Osteoblast (primary cell): ENCODE results near the gene CRY2. TPM values are rescaled to one million over a fixed set of nuclear protein-coding genes. Genes with fewer than 3 reads are reported as not detected.
A peak's percentile ranks its signal among the peaks of the same experiment; 100 is the strongest.

Source experiments
- DNase-seq: peaks from one replicate; pipeline ENCODE4 v3.0.0; 2011; ENCODE audit warnings: low spot score, mixed read lengths; ENCODE audit not compliant: insufficient read length; ENCODE audit errors: missing footprints
- H2AFZ ChIP-seq: 2 replicates; pipeline ENCODE4 v1.6.0; 2011; ENCODE audit warnings: mild to moderate bottlenecking, low read length
- H3K27ac ChIP-seq: 2 replicates; pipeline ENCODE4 v1.5.1; 2011; ENCODE audit warnings: mild to moderate bottlenecking, low read depth, low read length, moderate library complexity
- H3K27me3 ChIP-seq: 2 replicates; pipeline ENCODE4 v1.6.0; 2012; ENCODE audit warnings: mild to moderate bottlenecking, control low read depth, inconsistent platforms, low read length, moderate library complexity; ENCODE audit not compliant: insufficient read depth
- H3K36me3 ChIP-seq: 2 replicates; pipeline ENCODE4 v1.5.1; 2011; ENCODE audit warnings: mild to moderate bottlenecking, low read length, control low read depth, moderate library complexity; ENCODE audit not compliant: insufficient read depth
- H3K4me1 ChIP-seq: 2 replicates; pipeline ENCODE4 v1.5.1; 2011; ENCODE audit warnings: mild to moderate bottlenecking, low read length, control low read depth, moderate library complexity; ENCODE audit not compliant: insufficient read depth
- H3K4me2 ChIP-seq: 2 replicates; pipeline ENCODE4 v1.6.0; 2011; ENCODE audit warnings: mild to moderate bottlenecking, low read length; ENCODE audit not compliant: insufficient read depth
- H3K4me3 ChIP-seq: fragments of 200-600 bp; sonication (generic); 3 replicates; pipeline ENCODE4 v1.5.1; 2012; ENCODE audit warnings: mild to moderate bottlenecking, low read length, inconsistent platforms; ENCODE audit not compliant: insufficient read depth
- H3K79me2 ChIP-seq: 2 replicates; pipeline ENCODE4 v1.6.0; 2012; ENCODE audit warnings: mild to moderate bottlenecking, low read length, control low read depth, inconsistent platforms; ENCODE audit not compliant: insufficient read depth
- H3K9me3 ChIP-seq: 2 replicates; pipeline ENCODE4 v1.5.1; 2011; ENCODE audit warnings: low read depth, low read length, control low read depth
- H4K20me1 ChIP-seq: 2 replicates; pipeline ENCODE4 v1.6.0; 2012; ENCODE audit warnings: mild to moderate bottlenecking, low read length, control low read depth; ENCODE audit not compliant: insufficient read depth
- total RNA-seq: library from RNA; depleted of rRNA; stranded (reverse); fragments of >200 nt; gene quantifications from 2 replicates; pipeline ENCODE4 v1.2.3, GENCODE V29; 2012
- TF ChIP-seq, protein P1 (sequence below): IDR thresholded peaks from 2 replicates; pipeline ENCODE4 v1.5.1; 2011; ENCODE audit warnings: mild to moderate bottlenecking, low read depth, low read length, moderate library complexity; ENCODE audit errors: extremely low read depth

Gene CRY2
- total RNA-seq, 1 donor = 21.0 TPM

DNA sequence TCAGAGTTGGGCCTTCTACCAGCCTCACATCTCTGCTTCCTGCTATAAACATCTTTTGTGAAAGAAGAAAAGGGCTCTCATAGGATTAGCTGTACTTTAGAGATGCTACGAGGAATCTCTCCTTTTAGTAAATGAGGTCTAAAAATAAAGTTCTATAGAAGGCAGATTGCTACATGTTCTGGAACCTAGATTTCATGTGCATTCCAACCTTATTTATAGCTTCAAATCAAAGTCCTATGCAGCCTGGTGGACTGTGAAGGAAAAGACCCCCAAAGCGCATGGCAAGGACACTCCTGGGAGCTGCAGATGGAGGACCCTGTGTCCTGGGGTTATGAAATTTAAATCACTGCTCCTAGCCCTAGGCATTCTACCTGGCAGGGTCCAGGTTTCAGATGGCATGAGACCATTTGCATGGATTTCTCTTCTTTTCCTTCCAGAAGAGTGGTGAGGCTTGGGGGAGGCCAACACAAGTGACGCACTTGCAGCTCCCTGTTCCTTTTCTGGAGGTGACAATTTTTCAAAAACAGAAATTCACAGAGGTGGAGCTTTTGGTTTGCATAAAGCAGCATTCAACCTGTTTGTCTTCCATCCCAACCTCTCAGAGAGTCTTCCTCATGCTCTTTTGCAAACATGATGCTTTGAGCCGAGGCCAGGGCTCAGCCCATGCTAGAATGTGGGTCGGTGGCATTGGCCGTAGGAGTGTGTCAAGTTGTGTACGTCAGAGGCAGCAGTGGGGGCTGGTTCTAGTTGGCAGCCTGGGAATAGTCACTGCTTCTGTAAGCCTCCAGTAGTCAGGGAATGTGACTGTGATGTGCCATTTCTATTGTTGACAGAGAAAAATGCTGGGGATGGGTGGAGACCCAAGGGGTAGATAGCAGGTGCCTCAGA, 6.3 kb downstream of the CRY2 start:
- H4K20me1 ChIP-seq = peaks cover 42% of the 10 kb centered on the region
- TF ChIP-seq, protein P1, sequence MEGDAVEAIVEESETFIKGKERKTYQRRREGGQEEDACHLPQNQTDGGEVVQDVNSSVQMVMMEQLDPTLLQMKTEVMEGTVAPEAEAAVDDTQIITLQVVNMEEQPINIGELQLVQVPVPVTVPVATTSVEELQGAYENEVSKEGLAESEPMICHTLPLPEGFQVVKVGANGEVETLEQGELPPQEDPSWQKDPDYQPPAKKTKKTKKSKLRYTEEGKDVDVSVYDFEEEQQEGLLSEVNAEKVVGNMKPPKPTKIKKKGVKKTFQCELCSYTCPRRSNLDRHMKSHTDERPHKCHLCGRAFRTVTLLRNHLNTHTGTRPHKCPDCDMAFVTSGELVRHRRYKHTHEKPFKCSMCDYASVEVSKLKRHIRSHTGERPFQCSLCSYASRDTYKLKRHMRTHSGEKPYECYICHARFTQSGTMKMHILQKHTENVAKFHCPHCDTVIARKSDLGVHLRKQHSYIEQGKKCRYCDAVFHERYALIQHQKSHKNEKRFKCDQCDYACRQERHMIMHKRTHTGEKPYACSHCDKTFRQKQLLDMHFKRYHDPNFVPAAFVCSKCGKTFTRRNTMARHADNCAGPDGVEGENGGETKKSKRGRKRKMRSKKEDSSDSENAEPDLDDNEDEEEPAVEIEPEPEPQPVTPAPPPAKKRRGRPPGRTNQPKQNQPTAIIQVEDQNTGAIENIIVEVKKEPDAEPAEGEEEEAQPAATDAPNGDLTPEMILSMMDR = no peak
- no peaks in the 10 kb centered on the region for H3K27me3 ChIP-seq
- no peak overlapping the region for H2AFZ ChIP-seq
- H3K36me3 ChIP-seq = peaks cover 6% of the 10 kb centered on the region
- H3K27ac ChIP-seq = no peak overlapping the region
- no peaks in the 10 kb centered on the region for H3K9me3 ChIP-seq
- no peak overlapping the region for H3K4me3 ChIP-seq
- H3K4me2 ChIP-seq = no peak overlapping the region
- H3K79me2 ChIP-seq = peaks cover 68% of the 10 kb centered on the region
- DNase-seq = no peak
- H3K4me1 ChIP-seq = peaks cover 34% of the 10 kb centered on the region

DNA sequence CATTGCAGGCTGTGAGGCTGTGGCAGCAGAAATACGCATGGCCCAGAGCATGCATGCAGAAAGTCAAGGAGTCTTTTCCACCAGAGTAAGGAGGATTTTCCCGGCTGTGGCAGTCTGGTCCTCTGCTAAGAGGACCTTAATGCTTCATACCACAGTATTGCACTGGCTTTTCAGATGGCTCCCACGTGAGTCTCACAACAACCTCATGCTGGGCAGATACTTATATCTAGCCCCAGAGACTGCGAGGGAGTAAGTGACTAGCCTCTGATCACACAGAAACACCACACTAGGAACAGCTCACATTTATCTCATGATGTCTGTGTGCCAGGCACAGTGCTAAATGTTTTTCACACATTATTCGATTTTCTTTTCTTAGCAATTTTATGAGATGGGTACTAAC, 8.0 kb downstream of the CRY2 start:
- peaks cover 31% of the 10 kb centered on the region for H4K20me1 ChIP-seq
- H2AFZ ChIP-seq = no peak overlapping the region
- H3K4me3 ChIP-seq = no peak overlapping the region
- H3K79me2 ChIP-seq = peaks cover 52% of the 10 kb centered on the region
- H3K4me1 ChIP-seq = peaks cover 43% of the 10 kb centered on the region
- peak overlapping the region; percentile 56 for H3K27ac ChIP-seq
- H3K4me2 ChIP-seq = no peak overlapping the region
- H3K27me3 ChIP-seq = no peaks in the 10 kb centered on the region
- TF ChIP-seq, protein P1 = no peak
- peaks cover 7% of the 10 kb centered on the region for H3K36me3 ChIP-seq
- DNase-seq = no peak
- H3K9me3 ChIP-seq = no peaks in the 10 kb centered on the region

DNA sequence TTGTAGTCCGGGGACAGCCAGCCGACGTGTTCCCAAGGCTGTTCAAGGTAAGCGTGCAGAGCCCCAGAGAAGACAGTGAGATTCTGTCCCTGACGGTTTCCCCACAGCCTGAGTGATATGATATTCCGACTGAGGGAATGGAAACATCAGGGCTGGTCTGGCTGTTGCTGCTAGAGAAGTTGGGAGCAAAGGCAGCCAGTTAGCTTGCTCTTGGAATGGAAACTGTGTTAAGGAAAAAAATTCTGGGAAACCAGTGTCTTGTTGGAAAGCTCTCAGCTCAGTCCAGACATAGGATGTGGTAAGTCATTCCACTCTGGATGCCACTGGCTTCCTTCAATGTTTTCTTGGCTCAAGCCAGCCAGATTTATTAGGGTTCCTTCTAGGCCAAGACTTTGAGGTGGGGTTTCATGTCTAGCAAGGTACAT, 8.8 kb downstream of the CRY2 start:
- H3K4me2 ChIP-seq = no peak overlapping the region
- H3K27ac ChIP-seq = peak overlapping the region; percentile 56
- H3K27me3 ChIP-seq = no peaks in the 10 kb centered on the region
- peaks cover 40% of the 10 kb centered on the region for H3K4me1 ChIP-seq
- H3K4me3 ChIP-seq = no peak overlapping the region
- DNase-seq = no peak
- H3K36me3 ChIP-seq = peaks cover 14% of the 10 kb centered on the region
- peaks cover 23% of the 10 kb centered on the region for H4K20me1 ChIP-seq
- no peak overlapping the region for H2AFZ ChIP-seq
- no peaks in the 10 kb centered on the region for H3K9me3 ChIP-seq
- TF ChIP-seq, protein P1 = no peak
- H3K79me2 ChIP-seq = peaks cover 44% of the 10 kb centered on the region

DNA sequence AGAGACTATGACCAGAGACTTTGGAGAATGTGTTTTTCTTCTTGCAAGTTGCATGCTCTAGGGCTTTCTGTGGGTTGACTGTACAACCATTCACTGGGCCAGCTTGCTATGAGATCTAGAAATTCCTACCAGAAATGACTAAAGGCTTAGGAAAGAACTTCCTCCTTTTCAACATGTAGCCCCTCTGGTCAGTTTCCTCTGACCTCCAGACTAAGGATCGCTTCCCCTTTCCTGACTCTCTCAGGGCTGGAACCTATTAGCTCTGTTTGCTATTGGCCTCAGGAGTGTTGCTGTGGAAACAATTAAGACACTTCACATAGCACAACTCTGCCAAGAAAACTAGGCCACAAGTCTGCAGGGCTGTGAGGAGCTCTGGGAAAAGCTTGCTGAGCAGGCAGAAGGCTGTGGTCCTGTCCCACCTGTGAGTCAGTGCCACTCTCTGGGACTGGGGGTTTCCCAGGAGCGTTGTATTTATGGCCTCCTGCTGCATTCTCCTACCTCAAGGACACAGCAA, 10.7 kb downstream of the CRY2 start:
- Histone ChIP-seq H3K9me3 (no peaks in the 10 kb centered on the region), H3K4me2 (peak overlapping the region; percentile 21), H3K36me3 (peaks cover 33% of the 10 kb centered on the region), H3K4me1 (peaks cover 40% of the 10 kb centered on the region), H3K27me3 (no peaks in the 10 kb centered on the region), H3K27ac (peak overlapping the region; percentile 89), H3K79me2 (peaks cover 26% of the 10 kb centered on the region), H4K20me1 (peaks cover 10% of the 10 kb centered on the region), H3K4me3 (no peak overlapping the region), H2AFZ (no peak overlapping the region)
- TF ChIP-seq, protein P1 = no peak
- peak; percentile 92 for DNase-seq
